ENCODE data around the gene RAP1A. TPM values are rescaled to one million over a fixed set of nuclear protein-coding genes. Genes with fewer than 3 reads are reported as not detected.

The RAP1A gene
- total RNA-seq, 1 experiment from 2014 or later: 25.4 TPM

DNA sequence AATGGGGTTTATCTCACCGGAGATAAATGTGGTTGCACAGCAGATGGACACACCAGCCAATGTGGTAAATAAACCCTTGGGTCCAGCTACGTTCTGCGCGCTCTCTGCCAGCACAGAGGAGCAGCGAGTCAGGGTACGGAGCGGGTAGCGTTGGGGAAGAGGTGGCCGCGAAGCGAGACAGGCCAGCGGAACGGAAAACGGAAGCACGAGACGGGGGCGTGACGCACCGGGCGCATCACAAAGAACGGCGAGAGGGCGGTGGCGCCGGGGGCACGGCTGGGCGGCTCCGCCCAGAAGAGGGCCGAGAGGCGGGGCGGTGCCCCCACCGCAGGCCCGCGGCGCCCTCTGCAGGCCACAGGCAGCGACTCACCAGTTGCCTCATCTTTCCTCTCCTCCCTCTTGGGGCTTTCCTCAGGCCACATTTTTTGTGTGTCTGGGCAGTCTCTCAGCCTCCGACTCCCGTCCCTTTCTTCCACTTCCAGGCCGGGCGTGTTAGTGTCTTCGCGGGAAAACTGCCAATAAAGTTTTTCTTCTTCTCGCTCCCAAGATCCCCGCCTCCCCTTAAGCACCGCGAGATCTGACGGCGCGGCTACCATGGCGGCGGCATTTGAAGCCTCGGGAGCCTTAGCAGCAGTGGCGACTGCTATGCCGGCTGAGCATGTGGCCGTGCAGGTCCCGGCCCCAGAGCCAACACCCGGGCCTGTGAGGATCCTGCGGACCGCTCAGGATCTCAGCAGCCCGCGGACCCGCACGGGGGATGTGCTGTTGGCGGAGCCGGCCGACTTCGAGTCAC lies 135.9 kb downstream of the RAP1A start, which contains the start of gene DDX20 (continued):
- TF ChIP-seq PRDM15 (CRISPR knock-in tag; IDR thresholded peaks at IDR 0.05): peak; percentile 85
- TF ChIP-seq CREB1 (CRISPR knock-in tag; IDR thresholded peaks at IDR 0.05): 0 out of 2 replicates have a peak, but pooled peaks have one; percentile 22
- no peak for TF ChIP-seq ZNF423 (CRISPR knock-in tag; IDR thresholded peaks at IDR 0.05)
- TF ChIP-seq IRF1 (CRISPR knock-in tag; IDR thresholded peaks at IDR 0.05): no peak
- no peak for TF ChIP-seq ZNF416 (CRISPR knock-in tag; IDR thresholded peaks at IDR 0.05)
- no peak for TF ChIP-seq HMGA2 (CRISPR knock-in tag; IDR thresholded peaks at IDR 0.05)
- TF ChIP-seq, protein P1, sequence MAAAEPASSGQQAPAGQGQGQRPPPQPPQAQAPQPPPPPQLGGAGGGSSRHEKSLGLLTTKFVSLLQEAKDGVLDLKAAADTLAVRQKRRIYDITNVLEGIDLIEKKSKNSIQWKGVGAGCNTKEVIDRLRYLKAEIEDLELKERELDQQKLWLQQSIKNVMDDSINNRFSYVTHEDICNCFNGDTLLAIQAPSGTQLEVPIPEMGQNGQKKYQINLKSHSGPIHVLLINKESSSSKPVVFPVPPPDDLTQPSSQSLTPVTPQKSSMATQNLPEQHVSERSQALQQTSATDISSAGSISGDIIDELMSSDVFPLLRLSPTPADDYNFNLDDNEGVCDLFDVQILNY (CRISPR knock-in tag; IDR thresholded peaks at IDR 0.05): peak; percentile 83; the same call in 1 of the 2 replicates
- TF ChIP-seq ZNF425 (CRISPR knock-in tag; conservative IDR thresholded peaks at IDR 0.05): no peak
- no peak for TF ChIP-seq ZNF121 (CRISPR knock-in tag; IDR thresholded peaks at IDR 0.05)
- no peak for TF ChIP-seq EMX1 (CRISPR knock-in tag; IDR thresholded peaks at IDR 0.05)
- TF ChIP-seq, protein P2, sequence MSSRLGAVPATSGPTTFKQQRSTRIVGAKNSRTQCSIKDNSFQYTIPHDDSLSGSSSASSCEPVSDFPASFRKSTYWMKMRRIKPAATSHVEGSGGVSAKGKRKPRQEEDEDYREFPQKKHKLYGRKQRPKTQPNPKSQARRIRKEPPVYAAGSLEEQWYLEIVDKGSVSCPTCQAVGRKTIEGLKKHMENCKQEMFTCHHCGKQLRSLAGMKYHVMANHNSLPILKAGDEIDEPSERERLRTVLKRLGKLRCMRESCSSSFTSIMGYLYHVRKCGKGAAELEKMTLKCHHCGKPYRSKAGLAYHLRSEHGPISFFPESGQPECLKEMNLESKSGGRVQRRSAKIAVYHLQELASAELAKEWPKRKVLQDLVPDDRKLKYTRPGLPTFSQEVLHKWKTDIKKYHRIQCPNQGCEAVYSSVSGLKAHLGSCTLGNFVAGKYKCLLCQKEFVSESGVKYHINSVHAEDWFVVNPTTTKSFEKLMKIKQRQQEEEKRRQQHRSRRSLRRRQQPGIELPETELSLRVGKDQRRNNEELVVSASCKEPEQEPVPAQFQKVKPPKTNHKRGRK (CRISPR knock-in tag; IDR thresholded peaks at IDR 0.05; ENCODE audit: borderline replicate concordance): no peak
- no peak for TF ChIP-seq MXD4 (CRISPR knock-in tag; IDR thresholded peaks at IDR 0.05; ENCODE audit: borderline replicate concordance)
- no peak for TF ChIP-seq E2F1 (CRISPR knock-in tag; IDR thresholded peaks at IDR 0.05)
- TF ChIP-seq, protein P3, sequence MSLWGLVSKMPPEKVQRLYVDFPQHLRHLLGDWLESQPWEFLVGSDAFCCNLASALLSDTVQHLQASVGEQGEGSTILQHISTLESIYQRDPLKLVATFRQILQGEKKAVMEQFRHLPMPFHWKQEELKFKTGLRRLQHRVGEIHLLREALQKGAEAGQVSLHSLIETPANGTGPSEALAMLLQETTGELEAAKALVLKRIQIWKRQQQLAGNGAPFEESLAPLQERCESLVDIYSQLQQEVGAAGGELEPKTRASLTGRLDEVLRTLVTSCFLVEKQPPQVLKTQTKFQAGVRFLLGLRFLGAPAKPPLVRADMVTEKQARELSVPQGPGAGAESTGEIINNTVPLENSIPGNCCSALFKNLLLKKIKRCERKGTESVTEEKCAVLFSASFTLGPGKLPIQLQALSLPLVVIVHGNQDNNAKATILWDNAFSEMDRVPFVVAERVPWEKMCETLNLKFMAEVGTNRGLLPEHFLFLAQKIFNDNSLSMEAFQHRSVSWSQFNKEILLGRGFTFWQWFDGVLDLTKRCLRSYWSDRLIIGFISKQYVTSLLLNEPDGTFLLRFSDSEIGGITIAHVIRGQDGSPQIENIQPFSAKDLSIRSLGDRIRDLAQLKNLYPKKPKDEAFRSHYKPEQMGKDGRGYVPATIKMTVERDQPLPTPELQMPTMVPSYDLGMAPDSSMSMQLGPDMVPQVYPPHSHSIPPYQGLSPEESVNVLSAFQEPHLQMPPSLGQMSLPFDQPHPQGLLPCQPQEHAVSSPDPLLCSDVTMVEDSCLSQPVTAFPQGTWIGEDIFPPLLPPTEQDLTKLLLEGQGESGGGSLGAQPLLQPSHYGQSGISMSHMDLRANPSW (CRISPR knock-in tag; conservative IDR thresholded peaks at IDR 0.05; ENCODE audit: low read depth): no peak
- TF ChIP-seq ZNF263 (CRISPR knock-in tag; IDR thresholded peaks at IDR 0.05; ENCODE audit: low read depth): no peak
- TF ChIP-seq FOXP1 (CRISPR knock-in tag; IDR thresholded peaks at IDR 0.05; ENCODE audit: borderline replicate concordance): 0 out of 2 replicates have a peak, but pooled peaks have one; percentile 29
- no peak for TF ChIP-seq ZNF317 (CRISPR knock-in tag; IDR thresholded peaks at IDR 0.05; ENCODE audit: borderline replicate concordance, low read depth)
- TF ChIP-seq ZNF232 (CRISPR knock-in tag; IDR thresholded peaks at IDR 0.05): no peak
- TF ChIP-seq, protein P4, sequence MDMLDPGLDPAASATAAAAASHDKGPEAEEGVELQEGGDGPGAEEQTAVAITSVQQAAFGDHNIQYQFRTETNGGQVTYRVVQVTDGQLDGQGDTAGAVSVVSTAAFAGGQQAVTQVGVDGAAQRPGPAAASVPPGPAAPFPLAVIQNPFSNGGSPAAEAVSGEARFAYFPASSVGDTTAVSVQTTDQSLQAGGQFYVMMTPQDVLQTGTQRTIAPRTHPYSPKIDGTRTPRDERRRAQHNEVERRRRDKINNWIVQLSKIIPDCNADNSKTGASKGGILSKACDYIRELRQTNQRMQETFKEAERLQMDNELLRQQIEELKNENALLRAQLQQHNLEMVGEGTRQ (CRISPR knock-in tag; IDR thresholded peaks at IDR 0.05): peak; percentile 52; the same call in 1 of the 2 replicates
- TF ChIP-seq GABPB1 (CRISPR knock-in tag; IDR thresholded peaks at IDR 0.05): no peak; the same call in none of the 2 replicates
- no peak for TF ChIP-seq JAZF1 (CRISPR knock-in tag; IDR thresholded peaks at IDR 0.05)
